Left forelimb (tissue), 1 donor: ENCODE measurements around the gene DHX34.

ENCODE experiments used
- DNase-seq: peaks from one replicate; pipeline ENCODE4 v3.0.0-alpha.2; 2018; ENCODE audit warnings: low spot score

DHX34 gene

DNA sequence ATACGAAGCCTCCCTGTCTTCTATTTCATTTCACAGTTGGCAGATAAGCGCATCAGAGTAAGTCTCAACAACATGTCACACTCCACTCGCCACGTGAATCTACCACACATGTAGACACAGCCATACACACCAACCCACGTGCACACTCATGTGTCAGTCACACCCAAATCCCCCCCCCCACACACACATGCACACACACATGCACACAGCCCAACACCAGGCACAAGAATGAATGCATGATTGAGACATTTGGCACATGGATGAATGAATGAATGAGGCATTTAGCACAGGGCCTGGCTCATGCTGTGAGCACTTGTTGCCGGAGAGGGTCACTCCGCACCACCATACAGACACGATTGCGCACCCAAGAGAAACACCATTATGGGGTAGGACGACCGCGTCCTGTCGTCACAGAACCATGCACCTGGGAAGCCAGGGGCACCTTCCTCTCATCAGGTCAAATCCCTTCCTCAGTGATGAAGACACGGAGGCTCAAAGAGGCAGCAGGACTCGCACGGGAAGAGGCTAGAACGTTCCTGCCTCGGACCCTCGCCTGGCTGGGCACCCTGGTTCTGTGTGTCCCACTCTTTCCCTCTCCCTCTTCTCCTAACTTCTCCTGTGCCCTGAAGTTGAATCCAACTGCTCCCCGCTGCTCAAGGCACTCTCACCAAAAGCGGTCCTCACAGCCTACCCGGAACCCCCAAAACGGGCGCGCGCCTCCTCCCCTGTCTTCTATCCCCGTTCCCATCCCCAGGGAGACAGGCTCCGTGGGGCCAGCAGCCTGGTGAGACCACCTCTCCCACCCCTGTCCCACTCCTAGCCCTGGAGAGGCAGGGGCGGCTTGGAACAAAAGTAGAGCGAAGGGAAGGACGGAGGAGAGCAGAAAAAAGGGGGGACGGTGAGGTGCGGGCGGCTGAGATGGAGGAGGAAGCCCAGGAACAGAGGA lies 68.9 kb downstream of the DHX34 start:
- no peak for DNase-seq

DNA sequence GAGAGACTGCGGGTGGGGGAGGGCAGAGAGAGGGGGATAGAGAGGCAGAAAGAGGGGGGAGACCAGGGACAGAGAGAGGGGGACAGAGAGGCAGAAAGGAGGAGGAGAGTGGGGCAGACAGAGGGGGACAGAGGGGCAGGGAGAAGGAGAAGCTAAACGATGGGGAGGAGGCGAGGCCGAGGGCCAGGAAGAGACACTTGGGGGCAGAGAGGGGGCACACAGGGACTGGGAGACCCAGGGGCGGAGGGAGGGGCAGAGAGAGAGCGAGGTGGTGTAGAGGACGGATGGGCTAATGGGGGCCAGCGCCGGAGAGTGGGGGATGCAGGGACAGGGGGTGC lies 69.5 kb downstream of the DHX34 start:
- DNase-seq, result no peak

DNA sequence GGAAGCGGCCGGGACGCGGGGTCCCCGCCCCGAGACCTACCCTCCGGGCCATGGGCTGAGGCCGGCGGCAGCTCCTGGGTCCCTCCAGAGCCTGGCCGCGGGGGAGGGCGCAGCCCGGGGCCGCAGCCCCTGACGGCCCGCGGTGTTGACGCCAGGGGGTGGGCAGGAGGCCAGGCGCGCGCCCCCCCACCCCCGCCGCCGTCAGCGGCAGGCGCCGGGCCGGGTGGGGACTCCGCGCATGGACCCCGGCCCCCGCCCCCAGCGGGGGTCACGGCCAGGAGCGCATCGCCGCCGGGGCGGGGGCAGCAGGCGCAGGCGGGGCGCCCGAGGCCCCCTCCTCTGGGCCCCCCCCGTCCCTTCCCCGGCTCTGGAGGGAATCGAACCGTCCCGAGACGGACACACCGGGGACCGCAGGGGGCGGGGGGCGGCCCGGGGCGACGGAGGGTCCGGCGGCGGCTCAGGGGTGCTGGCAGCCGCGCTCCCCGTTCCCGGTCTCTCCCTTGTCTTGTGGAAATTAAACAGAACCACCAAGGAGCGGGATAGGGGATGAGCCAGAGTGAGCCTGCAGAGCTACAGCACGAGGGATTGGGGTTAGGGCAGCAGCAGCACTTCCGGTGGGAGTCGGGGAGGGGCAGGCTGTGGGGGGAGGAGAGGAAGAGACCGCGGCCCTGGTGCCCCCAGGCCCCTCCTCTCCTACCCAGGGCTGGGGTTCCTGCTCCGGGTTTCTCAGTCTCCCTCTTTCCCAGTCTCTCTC lies 70.1 kb downstream of the DHX34 start, which contains the start of gene MEIS3:
Gene MEIS3 (minus strand): TSS at position 498 of the 754 bp plus-strand sequence. CDS start 446 bp downstream, at position 52.
- no peak for DNase-seq

DNA sequence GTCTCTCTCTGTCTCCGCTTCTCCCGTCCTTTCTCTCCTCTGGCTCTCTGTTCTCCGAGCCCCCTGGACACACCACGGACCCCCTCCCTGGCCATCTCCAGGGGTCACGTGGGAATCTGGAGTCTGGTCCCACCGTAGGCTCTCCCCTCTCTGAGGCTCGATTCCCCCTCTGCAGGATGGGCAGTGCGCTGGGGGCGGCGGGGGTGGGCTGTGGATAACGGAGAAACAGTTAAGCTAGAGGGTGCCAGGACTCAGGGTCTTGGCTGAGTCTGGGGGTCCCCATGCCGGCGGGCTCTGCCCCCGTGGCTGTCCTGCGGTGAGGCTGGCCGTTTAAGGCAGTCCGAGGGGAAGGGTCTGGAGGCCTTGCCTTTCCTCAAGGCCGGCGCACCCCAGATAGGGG lies 70.7 kb downstream of the DHX34 start:
- DNase-seq, result no peak

DNA sequence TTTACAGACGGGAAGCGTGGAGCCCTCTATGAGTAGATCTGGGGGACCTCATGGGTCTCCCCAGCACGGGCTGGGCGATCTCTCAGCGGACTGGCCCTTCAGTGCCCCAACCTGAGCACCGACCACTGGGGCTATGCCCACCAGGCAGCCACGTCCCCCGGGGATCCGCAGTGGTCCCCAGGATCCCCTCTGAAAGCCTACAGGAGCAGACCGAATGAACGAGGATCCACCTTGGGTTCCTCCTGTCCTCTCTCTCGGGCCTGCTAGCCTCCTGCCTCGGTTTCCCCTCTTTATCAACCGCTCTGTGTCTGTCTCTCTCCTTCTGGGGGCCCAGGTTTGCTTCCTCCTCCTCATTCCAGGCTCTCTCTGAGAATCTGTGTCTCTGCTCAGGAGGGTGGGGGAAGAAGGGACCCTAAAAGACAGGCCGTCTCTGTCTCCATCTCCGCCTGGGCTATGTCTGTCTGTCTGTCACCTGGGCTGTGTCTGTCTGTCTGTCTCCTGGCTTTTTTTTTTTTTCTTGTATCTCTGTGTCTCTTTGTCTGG lies 72.2 kb downstream of the DHX34 start:
- no peak for DNase-seq

DNA sequence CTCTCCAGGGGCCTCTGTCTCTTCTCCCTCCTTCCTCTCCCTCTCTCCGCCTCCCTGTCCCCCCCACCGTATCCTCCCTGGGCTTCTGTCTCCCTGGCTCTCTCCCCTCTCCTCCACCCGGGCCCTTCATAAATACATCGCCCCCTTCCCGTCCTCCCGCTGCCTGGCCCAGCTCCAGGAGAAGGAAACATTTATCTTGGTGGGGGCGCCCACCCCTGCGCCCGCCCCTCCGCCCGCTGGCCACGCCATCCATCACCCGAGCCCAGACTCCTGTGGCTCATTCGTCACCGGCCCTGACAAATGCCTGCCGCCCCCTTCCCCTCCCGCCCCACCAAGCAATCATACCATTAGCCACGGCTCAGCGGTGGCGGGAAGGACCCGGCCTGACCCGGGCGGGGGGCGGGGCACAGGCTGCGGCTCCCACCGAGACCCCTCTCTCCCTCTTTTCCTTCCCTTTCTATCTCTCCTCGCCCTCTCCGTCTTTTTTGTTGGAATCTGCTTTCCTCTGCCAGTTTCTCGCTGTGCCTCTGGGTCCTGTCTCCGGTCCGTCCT lies 72.8 kb downstream of the DHX34 start:
- no peak for DNase-seq

DNA sequence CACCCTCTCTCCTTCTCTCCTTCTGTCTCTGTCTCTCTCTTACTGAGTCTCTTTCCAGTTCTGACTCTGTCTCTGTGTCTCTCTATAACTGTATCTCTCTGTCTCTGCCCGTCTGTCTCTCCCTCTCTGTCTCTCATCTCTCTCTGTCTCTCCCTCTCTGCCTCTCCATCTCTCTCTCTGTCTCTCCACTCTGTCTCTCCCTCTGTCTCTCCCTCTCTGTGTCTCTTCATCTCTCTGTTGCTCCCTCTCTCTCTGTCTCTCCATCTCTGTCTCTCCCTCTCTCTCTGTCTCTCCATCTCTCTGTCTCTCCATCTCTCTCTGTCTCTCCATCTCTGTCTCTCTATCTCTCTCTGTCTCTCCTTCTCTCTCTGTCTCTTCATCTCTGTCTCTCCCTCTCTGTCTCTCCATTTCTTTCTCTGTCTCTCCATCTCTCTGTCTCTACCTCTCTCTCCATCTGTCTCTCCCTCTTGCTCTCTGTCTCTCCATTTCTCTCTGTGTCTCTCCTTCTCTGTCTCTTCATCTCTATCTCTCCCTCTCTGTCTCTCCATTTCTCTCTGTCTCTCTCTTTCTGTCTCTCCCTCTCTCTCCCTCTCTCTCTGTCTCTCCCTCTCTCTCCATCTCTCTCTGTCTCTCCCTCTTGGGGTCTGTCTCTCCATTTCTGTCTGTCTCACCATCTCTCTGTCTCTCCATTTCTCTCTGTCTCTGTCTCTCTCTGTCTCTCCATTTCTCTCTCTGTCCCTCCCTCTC lies 73.5 kb downstream of the DHX34 start:
- no peak for DNase-seq

DNA sequence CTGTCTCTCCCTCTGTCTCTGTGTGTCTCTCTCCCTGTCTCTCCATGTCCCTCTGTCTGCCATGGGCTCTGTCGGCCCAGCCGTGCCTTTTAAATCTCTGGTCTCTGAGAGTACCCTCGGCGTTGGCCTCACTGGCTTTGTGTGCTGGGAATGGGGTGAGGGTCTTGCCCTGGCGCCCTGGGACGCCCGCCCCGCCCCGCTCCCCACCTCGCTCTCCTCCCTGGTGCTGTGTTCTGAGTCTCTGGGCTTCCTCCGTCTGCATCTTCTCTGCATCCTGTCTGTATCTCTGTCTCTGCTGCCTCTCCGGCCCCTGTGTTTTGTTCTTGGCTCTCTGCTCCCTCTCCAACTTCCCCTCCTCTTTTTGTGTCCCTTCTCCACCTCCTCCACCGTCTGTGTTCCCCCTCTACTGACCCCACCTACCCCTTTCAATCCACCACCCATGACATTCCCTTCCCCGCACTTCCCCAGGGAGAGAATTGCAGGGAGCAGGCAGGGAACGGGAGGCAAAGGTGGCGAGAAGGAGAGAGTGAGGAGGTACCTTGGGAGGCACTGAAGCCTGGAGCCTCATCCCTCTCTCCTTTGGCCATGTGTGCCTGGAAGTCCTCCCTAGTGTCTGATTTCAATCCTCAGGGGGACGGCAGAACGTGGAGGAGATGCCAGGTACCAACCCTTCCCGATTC lies 74.2 kb downstream of the DHX34 start:
- no peak for DNase-seq

DNA sequence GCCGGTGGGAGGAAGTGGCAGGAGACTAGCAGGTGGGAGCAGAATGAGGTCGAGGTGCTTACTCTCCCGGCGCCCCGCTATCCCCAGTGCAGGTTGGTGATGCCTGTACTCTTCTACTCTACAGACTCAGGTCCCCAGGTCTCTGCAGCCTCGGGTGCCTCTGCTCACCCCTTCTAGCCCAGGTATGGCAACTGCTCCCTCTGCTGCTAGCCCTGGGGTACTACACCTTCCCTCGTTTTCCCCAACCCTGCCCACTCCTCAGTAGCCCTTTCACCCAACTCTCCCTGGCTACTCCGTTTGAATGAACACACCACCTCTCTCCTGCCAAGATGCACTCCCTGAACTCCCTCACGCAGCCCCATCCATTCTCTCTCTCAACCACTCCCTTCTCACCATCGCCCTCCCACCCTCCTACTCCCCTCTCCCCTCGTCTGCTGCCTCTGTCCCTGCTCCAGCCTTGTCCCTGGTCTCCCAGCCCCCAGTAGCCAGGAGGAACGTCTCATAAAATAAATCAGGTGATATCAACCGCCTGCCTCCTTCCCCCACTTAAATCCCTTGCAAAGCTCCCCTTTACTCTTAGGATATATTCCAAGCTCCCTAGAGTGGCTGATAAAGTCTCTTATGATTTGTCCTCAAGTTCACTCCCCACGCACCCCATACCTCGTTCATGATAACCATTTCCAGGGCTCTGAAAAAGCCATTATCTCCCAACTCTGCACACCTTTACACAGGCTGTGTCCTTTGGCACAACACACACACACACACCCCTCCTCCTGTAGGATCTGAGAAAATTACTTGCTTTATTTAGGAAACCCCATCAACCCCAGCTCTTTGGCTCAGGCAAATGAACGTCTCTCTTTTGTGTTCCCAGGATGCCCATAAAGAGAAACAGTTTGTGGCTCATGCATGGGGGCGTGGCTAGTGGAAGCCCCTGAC lies 78.4 kb downstream of the DHX34 start:
- no peak for DNase-seq

DNA sequence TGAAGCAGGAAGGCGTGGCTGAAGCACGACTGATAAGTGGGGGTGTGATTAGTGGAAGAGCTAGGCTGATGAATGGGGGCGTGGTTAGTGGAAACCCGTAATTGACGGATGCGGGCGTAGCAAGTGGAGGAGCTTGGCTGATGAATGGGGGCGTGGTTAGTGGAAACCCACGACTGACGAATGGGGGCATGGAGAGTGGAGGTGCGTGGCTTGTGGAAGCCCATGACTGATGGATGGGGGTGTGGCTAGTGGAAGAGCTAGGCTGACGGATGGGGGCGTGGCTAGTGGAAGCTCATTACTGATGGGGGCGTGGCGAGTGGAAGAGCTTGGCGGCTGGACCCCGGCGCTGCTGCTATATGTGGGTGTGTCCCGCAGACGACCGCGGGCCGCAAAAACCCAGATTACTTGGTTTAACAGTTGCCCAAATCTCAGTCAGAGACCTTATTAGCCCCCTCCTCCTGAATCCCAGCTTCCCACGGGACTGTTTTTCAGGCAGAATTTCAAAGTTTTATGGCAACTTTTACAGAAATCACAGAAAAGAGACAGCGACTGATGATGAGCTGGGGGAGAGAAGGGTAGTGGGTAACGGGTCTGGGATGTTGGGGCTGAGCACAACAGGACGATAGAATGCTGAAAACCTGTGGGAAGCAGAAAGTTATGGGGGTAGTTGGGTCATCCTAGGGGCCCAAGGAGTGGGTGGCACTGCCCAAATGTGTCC lies 79.2 kb downstream of the DHX34 start:
- DNase-seq, result no peak

DNA sequence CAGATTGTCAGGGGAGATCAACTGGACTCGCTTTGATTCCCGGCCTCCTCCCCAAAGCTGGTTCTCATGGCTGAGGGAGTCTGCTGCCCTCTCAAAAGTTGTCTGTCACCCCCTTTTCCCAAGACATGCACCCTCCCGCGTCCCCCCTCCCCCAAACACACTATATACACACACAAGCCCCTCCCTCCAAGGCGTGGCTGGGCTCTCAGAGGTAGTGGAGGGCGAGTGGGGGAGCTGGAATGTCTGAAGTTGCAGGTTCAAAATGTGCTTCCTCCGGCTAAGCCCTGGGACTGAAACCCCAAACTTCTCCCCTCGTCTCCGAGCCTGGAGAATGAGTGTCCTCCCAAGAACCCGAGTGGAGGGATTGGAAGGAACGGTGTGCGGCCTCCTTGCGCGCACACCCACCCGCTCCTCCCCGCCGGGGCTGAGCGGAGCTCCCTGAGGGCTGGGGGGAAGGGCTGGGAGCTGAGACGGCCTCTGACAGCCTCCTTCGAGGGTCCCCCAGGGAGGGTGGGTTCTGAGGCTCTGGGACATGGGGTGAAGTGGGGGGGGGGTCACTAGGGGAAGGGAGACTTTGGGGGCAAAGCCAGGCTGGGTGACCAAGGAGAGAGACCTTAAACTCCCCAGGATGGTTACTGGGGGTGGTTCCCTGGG lies 80.2 kb downstream of the DHX34 start:
- DNase-seq, result no peak

DNA sequence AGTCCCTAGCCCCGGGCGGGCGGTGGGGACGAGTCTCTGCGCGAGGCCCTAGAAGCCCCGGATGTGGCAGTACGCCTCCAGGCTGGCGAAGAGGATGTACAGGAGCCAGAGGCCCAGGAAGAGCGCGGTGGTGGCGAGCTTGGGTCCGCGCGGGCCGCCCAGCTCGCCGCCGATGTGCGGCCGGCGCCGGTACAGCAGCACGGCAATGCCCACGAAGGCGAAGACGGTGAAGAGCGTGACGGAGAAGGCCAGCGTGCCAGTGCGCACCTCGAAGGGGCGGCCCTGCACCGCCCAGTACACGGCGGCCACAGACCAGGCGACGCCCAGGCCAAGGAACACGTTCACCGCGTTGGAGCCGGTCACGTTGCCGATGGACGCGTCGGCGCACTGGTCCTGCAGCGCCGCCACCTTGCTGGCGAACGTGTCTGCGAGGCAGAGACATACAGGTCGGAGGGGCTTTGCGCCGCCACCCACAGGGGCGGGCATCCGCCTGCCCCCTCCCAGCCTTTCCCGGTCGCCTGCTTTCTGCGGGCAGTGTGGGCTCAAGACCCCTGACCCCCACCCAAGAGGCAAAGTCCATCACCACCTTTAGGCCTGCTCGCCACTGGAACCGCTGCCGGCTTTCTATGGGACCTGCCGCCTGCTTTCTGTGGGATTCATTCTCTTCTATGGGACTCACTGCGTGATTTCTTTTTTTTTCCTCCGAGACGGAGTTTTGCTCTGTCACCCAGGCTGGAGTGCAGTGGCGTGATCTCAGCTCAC lies 81.1 kb downstream of the DHX34 start:
- no peak for DNase-seq

DNA sequence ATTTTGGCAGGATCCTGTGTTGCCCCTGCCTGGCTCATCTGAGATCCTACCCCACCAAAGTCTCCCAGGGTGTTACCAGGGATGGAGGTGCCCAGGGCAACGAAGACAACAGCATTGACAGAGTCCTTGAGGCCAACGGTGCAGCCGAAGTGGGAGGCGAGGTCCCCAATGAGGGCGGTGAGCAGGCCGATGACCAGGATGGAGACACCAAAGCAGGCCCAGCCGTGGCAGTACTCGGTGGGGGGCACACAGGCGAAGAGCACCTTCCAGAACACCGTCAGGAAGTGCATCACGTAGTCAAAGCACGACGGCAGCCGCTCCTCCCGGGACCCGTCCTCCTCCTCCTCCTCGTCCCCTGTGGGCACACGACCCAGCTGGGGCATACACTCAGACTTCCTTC lies 83.0 kb downstream of the DHX34 start:
- no peak for DNase-seq
